MM.1S (cell line): Measurements from ENCODE around the gene EXOC5.
"Not testable (repeated sequence)": the region's sequence is repeated elsewhere in the genome, so short reads cannot be mapped to it uniquely, and the experiment has no call there.

Experiments used
- DNase-seq: peaks from one replicate; pipeline ENCODE4 v3.0.0-alpha.2; 2015
- H2AFZ ChIP-seq: fragments of 300-600 bp; sonication (generic); 2 replicates; pipeline ENCODE4 v1.6.0; 2016; ENCODE audit warnings: antibody characterized with exemption, low read length
- H3F3A ChIP-seq: fragments of 300-600 bp; sonication (generic); 2 replicates; pipeline ENCODE4 v1.6.1; 2016; ENCODE audit warnings: mild to moderate bottlenecking, antibody characterized with exemption, low read length, moderate library complexity, mixed read lengths; ENCODE audit not compliant: insufficient read depth
- H3K27ac ChIP-seq: fragments of 300-600 bp; sonication (generic); 2 replicates; pipeline ENCODE4 v1.5.1; 2016; ENCODE audit warnings: mild to moderate bottlenecking, low read length
- H3K27me3 ChIP-seq: fragments of 300-600 bp; sonication (generic); replicated peaks from 2 replicates; pipeline ENCODE4 v1.6.0; 2016; ENCODE audit warnings: low read length; ENCODE audit not compliant: insufficient read depth
- H3K36me3 ChIP-seq: fragments of 300-600 bp; sonication (generic); replicated peaks from 2 replicates; pipeline ENCODE4 v1.6.1; 2016; ENCODE audit warnings: mild to moderate bottlenecking, low read length, mixed read lengths; ENCODE audit not compliant: insufficient read depth
- H3K4me1 ChIP-seq: fragments of 300-600 bp; sonication (generic); 2 replicates; pipeline ENCODE4 v1.6.1; 2016; ENCODE audit warnings: low read length, mixed read lengths
- H3K4me2 ChIP-seq: fragments of 300-600 bp; sonication (generic); 2 replicates; pipeline ENCODE4 v1.6.0; 2016; ENCODE audit warnings: low read depth, low read length
- H3K4me3 ChIP-seq: fragments of 300-600 bp; sonication (generic); 2 replicates; pipeline ENCODE4 v1.5.1; 2016; ENCODE audit warnings: low read length, mixed read lengths
- H3K79me2 ChIP-seq: fragments of 300-600 bp; sonication (generic); 2 replicates; pipeline ENCODE4 v1.6.1; 2016; ENCODE audit warnings: mixed run types, low read length, mixed read lengths
- H3K9ac ChIP-seq: fragments of 300-600 bp; sonication (generic); 2 replicates; pipeline ENCODE4 v1.6.1; 2016; ENCODE audit warnings: low read length, mixed read lengths
- H3K9me2 ChIP-seq: fragments of 300-600 bp; sonication (generic); replicated peaks from 2 replicates; pipeline ENCODE4 v1.6.1; 2016; ENCODE audit warnings: mild to moderate bottlenecking, low read length, mixed read lengths; ENCODE audit not compliant: insufficient read depth
- H3K9me3 ChIP-seq: fragments of 300-600 bp; sonication (generic); replicated peaks from 2 replicates; pipeline ENCODE4 v1.6.1; 2016; ENCODE audit warnings: mild to moderate bottlenecking, low read length, mixed read lengths; ENCODE audit not compliant: insufficient read depth
- H4K20me1 ChIP-seq: fragments of 300-600 bp; sonication (generic); 2 replicates; pipeline ENCODE4 v1.6.1; 2016; ENCODE audit warnings: mild to moderate bottlenecking, low read length, moderate library complexity, mixed read lengths; ENCODE audit not compliant: insufficient read depth
- EZH2 ChIP-seq: fragments of 300-600 bp; sonication (generic); optimal IDR thresholded peaks from 2 replicates; pipeline ENCODE3; 2017; ENCODE audit warnings: low read depth, mild to moderate bottlenecking, antibody characterized with exemption, low read length, mixed read lengths
- EZH2phosphoT487 ChIP-seq: fragments of 300-600 bp; sonication (generic); IDR thresholded peaks from 2 replicates; pipeline ENCODE4 v1.6.1; 2018; ENCODE audit warnings: antibody characterized with exemption, low read length
- TF ChIP-seq, protein P1 (sequence below): fragments of 300-600 bp; sonication (generic); IDR thresholded peaks from 2 replicates; pipeline ENCODE4 v1.5.1; 2016; ENCODE audit warnings: antibody characterized with exemption, low read length, mixed read lengths

Gene EXOC5

DNA sequence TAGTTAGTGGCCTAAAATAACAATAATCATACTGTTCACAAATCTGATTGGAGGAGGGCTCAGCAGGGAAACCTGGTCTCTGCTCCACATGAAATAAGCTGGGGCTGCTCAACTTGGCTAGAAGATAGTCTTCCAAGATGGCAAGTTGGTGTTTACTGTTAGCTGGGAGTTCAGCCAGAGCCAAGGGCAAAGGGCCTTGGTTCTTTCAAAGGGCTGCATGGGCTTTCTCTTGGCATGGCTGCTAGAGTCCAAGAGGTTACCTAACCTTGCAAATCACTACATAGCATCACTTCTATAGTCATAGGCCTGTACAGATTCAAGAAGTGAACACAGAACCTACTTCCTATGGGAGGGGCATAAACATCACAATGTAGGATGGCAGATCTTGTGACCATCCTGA lies 7.1 kb downstream of the EXOC5 start:
- DNase-seq = no peak
- Histone ChIP-seq H2AFZ (no peak overlapping the region), H3K27ac (no peak overlapping the region), H3K4me1 (no peaks in the 10 kb centered on the region), H3K79me2 (peaks cover 56% of the 10 kb centered on the region), H3K9me2 (no peaks in the 10 kb centered on the region), H3K4me2 (no peak overlapping the region), H3F3A (no peaks in the 10 kb centered on the region), H3K9ac (no peak overlapping the region), H3K27me3 (no peaks in the 10 kb centered on the region), H3K36me3 (no peaks in the 10 kb centered on the region), H3K4me3 (no peak overlapping the region), H3K9me3 (no peaks in the 10 kb centered on the region), H4K20me1 (no peaks in the 10 kb centered on the region)
- TF ChIP-seq, protein P1, sequence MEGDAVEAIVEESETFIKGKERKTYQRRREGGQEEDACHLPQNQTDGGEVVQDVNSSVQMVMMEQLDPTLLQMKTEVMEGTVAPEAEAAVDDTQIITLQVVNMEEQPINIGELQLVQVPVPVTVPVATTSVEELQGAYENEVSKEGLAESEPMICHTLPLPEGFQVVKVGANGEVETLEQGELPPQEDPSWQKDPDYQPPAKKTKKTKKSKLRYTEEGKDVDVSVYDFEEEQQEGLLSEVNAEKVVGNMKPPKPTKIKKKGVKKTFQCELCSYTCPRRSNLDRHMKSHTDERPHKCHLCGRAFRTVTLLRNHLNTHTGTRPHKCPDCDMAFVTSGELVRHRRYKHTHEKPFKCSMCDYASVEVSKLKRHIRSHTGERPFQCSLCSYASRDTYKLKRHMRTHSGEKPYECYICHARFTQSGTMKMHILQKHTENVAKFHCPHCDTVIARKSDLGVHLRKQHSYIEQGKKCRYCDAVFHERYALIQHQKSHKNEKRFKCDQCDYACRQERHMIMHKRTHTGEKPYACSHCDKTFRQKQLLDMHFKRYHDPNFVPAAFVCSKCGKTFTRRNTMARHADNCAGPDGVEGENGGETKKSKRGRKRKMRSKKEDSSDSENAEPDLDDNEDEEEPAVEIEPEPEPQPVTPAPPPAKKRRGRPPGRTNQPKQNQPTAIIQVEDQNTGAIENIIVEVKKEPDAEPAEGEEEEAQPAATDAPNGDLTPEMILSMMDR = no peak
- TF ChIP-seq EZH2 (no peak), EZH2phosphoT487 (no peak)

DNA sequence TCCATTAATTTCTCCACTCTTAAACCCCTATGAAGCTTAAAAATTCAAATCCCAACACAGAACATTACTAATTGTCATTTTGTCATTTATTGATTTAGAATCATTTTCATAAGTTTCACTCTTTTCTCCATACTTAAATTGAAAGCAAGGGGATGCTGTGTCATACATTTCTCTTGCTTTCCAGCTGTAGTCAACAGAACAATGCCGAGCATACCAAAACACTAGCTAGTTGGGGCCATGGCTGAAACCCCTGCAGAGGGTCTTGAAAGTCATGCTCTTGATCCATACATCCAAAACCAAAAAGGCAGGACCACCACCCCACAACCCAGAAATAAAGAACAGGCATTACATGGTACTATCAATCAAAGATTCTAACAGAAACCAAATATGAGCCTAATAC lies 9.0 kb downstream of the EXOC5 start:
- Histone ChIP-seq H3K36me3 (no peaks in the 10 kb centered on the region), H2AFZ (no peak overlapping the region), H3K79me2 (peaks cover 53% of the 10 kb centered on the region), H3K27me3 (no peaks in the 10 kb centered on the region), H3K4me2 (no peak overlapping the region), H3K9ac (no peak overlapping the region), H3K27ac (no peak overlapping the region), H3F3A (no peaks in the 10 kb centered on the region), H3K4me3 (no peak overlapping the region), H3K4me1 (no peaks in the 10 kb centered on the region), H3K9me2 (no peaks in the 10 kb centered on the region), H4K20me1 (no peaks in the 10 kb centered on the region), H3K9me3 (no peaks in the 10 kb centered on the region)
- TF ChIP-seq EZH2phosphoT487 = no peak
- TF ChIP-seq, protein P1 = no peak
- TF ChIP-seq EZH2 = no peak
- no peak for DNase-seq

DNA sequence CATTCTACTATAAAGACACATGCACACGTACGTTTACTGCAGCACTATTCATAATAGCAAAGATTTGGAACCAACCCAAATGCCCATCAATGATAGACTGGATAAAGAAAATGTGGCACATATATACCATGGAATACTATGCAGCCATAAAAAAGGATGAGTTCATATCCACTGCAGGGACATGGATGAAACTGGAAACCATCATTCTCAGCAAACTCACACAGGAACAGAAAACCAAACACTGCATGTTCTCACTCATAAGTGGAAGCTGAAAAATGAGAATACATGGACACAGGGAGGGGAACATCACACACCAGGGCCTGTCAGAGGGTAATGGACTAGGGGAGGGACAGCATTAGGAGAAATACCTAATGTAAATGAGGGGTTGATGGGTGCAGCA lies 10.5 kb downstream of the EXOC5 start:
- H3K36me3 ChIP-seq, H3K9me3 ChIP-seq, H2AFZ ChIP-seq, H3K27ac ChIP-seq, H3K4me3 ChIP-seq, H4K20me1 ChIP-seq, H3F3A ChIP-seq, H3K27me3 ChIP-seq, H3K4me2 ChIP-seq, H3K4me1 ChIP-seq, H3K9ac ChIP-seq, H3K9me2 ChIP-seq, DNase-seq: not testable (repeated sequence)
- peaks cover 57% of the 10 kb centered on the region for H3K79me2 ChIP-seq

DNA sequence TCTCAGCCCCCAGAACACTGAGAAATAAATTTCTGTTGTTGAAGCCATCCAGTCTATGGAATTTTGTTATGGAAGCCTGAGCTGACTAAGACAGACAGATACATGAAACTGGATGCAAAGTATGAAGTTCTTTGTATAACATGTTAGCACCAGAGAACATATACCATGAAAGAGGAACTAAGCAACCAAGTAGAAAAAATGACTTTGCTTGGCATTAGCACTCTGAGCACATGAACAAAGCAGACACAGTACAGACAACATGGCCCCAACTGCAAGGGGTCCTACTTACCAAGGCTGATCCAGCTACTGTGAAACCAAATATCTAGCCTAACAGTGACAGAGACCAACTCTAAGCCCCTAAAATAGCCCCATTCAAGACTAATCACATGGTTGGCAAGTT lies 13.8 kb downstream of the EXOC5 start:
- peaks cover 68% of the 10 kb centered on the region for H3K79me2 ChIP-seq
- no peak overlapping the region for H2AFZ ChIP-seq
- no peak overlapping the region for H3K27ac ChIP-seq
- TF ChIP-seq EZH2 (no peak), EZH2phosphoT487 (no peak)
- TF ChIP-seq, protein P1 = no peak
- H4K20me1 ChIP-seq = no peaks in the 10 kb centered on the region
- no peaks in the 10 kb centered on the region for H3F3A ChIP-seq
- no peak overlapping the region for H3K9ac ChIP-seq
- no peaks in the 10 kb centered on the region for H3K4me1 ChIP-seq
- no peaks in the 10 kb centered on the region for H3K9me3 ChIP-seq
- no peak for DNase-seq
- H3K4me3 ChIP-seq = no peak overlapping the region
- no peaks in the 10 kb centered on the region for H3K36me3 ChIP-seq
- H3K27me3 ChIP-seq = no peaks in the 10 kb centered on the region
- H3K9me2 ChIP-seq = no peaks in the 10 kb centered on the region
- H3K4me2 ChIP-seq = no peak overlapping the region
